Esophagus squamous epithelium (tissue), 4 donors: ENCODE measurements around the gene CLTRN.

Experiments
- POLR2A ChIP-seq, 4 donors: fragments of 450-650 bp; IDR thresholded peaks; one replicate each; pipeline ENCODE4 v1.6.1; 2017; ENCODE audit warnings: antibody characterized with exemption in 4 of 4, mild to moderate bottlenecking in 4 of 4, moderate library complexity in 3 of 4
- TF ChIP-seq, protein P1 (sequence below), 6 experiments: fragments of 450-650 bp in 4 of 6; fragments of 200-600 bp in 2 of 6; sonication (generic) in 2 of 6; IDR thresholded peaks; one replicate each; pipeline ENCODE4 v1.5.1; 2016 to 2019; ENCODE audit warnings: antibody characterized with exemption in 6 of 6, mild to moderate bottlenecking in 4 of 6, moderate library complexity in 4 of 6

DNA sequence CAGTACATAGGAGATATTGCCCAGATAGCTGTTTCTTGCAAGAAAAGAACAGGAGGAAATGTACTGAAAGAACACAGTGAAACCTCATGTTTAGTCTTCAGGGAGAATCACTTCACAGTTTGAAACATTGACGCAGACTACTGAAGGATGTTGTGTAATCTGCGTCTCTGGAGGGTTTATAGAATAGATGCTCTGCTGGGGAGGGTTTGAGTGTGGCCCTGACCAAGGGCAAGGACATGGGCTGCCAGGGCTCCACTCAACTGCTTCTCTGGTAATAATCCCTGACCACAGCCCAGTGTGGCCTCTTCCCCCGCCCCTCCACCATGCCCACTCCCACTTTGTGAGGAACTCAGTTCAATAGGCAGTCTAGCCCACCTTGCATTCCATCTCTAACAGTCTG lies 48.1 kb downstream of the CLTRN start:
- TF ChIP-seq, protein P1, sequence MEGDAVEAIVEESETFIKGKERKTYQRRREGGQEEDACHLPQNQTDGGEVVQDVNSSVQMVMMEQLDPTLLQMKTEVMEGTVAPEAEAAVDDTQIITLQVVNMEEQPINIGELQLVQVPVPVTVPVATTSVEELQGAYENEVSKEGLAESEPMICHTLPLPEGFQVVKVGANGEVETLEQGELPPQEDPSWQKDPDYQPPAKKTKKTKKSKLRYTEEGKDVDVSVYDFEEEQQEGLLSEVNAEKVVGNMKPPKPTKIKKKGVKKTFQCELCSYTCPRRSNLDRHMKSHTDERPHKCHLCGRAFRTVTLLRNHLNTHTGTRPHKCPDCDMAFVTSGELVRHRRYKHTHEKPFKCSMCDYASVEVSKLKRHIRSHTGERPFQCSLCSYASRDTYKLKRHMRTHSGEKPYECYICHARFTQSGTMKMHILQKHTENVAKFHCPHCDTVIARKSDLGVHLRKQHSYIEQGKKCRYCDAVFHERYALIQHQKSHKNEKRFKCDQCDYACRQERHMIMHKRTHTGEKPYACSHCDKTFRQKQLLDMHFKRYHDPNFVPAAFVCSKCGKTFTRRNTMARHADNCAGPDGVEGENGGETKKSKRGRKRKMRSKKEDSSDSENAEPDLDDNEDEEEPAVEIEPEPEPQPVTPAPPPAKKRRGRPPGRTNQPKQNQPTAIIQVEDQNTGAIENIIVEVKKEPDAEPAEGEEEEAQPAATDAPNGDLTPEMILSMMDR (IDR thresholded peaks at IDR 0.05) = no peak
- no peak for TF ChIP-seq POLR2A (IDR thresholded peaks at IDR 0.05)
